HCT116 (cell line): Measurements from ENCODE around the gene KCNIP4. TPM values are rescaled to one million over a fixed set of nuclear protein-coding genes. Genes with fewer than 3 reads are reported as not detected.

Experiments
- ATAC-seq: fragments of 200-7000 bp; cut with Tn5 transposase; 2 replicates; pipeline ENCODE4 v1.9.1; 2020; ENCODE audit warnings: mild to moderate bottlenecking, moderate library complexity
- BruUV-seq: library from RNA; stranded (reverse); fragments of 400-500 nt; replicated peaks from 2 replicates; lab custom pipeline; 2021; lab: Mats Ljungman, UMichigan
- CTCF ChIA-PET: fragments of 300-600 bp; sonication (Branson Sonifier 250); formaldehyde crosslinking; loops from one replicate; lab custom pipeline; 2021; ENCODE audit warnings: antibody characterized with exemption; lab: Charles Lee
- POLR2A ChIA-PET: fragments of 300-600, 350-600 bp; sonication (Branson Sonifier 250); formaldehyde crosslinking; loops from one replicate; lab custom pipeline; 2021; ENCODE audit warnings: antibody characterized with exemption; lab: Charles Lee
- RAD21 ChIA-PET, 2 experiments: fragments of 300-600 bp; sonication (Branson Sonifier 250); formaldehyde crosslinking; loops; one replicate each; lab custom pipeline; 2023; ENCODE audit warnings: low total read pairs in 2 of 2; ENCODE audit not compliant: uncharacterized antibody in 2 of 2, unreplicated experiment in 2 of 2, low non-redundant PET in 1 of 2; lab: Charles Lee
- DNase-seq: peaks from one replicate; pipeline ENCODE4 v3.0.0-alpha.2; 2010; ENCODE audit warnings: low read depth, low spot score
- H2AFZ ChIP-seq: fragments of 200-600 bp; shearing (Covaris generic), sonication (generic); 2 replicates; pipeline ENCODE4 v1.6.1; 2017; ENCODE audit warnings: low read depth, mixed run types, mixed read lengths, antibody characterized with exemption, low read length; ENCODE audit not compliant: poor library complexity, severe bottlenecking
- H3K27ac ChIP-seq: 2 replicates; pipeline ENCODE4 v1.5.1; 2012; ENCODE audit warnings: low read depth, low read length
- H3K27me3 ChIP-seq: fragments of 200-600 bp; sonication (generic); 2 replicates; pipeline ENCODE4 v1.6.1; 2016; ENCODE audit warnings: mixed run types, low read length, mixed read lengths; ENCODE audit not compliant: insufficient read depth
- H3K36me3 ChIP-seq, 2 experiments: fragments of 200-500 bp in 1 of 2; fragments of 200-600 bp in 1 of 2; sonication (Bioruptor generic) in 1 of 2; sonication (generic) in 1 of 2; 2 replicates each; pipeline versions ENCODE4 v1.5.1 to v1.6.1; 2014 to 2016; ENCODE audit warnings: low read length in 2 of 2, inconsistent platforms in 1 of 2, mixed read lengths in 1 of 2, mixed run types in 1 of 2; ENCODE audit not compliant: insufficient read depth in 2 of 2, control insufficient read depth in 1 of 2
- H3K4me1 ChIP-seq, 2 experiments: fragments of 200-600 bp in 1 of 2; sonication (generic) in 1 of 2; 2 replicates each; pipeline versions ENCODE4 v1.5.1 to v1.6.1; 2012 to 2017; ENCODE audit warnings: low read length in 2 of 2, inconsistent platforms in 1 of 2, mild to moderate bottlenecking in 1 of 2, mixed read lengths in 1 of 2, mixed run types in 1 of 2, moderate library complexity in 1 of 2; ENCODE audit not compliant: insufficient read depth in 2 of 2, control insufficient read depth in 1 of 2
- H3K4me2 ChIP-seq: fragments of 200-600 bp; sonication (generic); 2 replicates; pipeline ENCODE4 v1.6.1; 2017; ENCODE audit warnings: mixed run types, low read length, mixed read lengths
- H3K4me3 ChIP-seq, 2 experiments: fragments of 200-600 bp in 1 of 2; sonication (generic) in 1 of 2; replicated peaks in 1 of 2; 2 replicates each; pipeline ENCODE4 v1.5.1; 2011 to 2016; ENCODE audit warnings: low read length in 2 of 2, control low read depth in 1 of 2, low read depth in 1 of 2, mild to moderate bottlenecking in 1 of 2, mixed read lengths in 1 of 2, mixed run types in 1 of 2
- H3K79me2 ChIP-seq: fragments of 200-600 bp; sonication (generic); 2 replicates; pipeline ENCODE4 v1.6.1; 2017; ENCODE audit warnings: mild to moderate bottlenecking, mixed run types, low read length, moderate library complexity, mixed read lengths; ENCODE audit not compliant: insufficient read depth
- H3K9ac ChIP-seq: fragments of 200-600 bp; sonication (generic); 2 replicates; pipeline ENCODE4 v1.6.1; 2016; ENCODE audit warnings: low read length, mixed read lengths
- H3K9me2 ChIP-seq: fragments of 200-600 bp; sonication (generic), shearing (Covaris generic); 2 replicates; pipeline ENCODE4 v1.6.1; 2017; ENCODE audit warnings: mixed run types, mild to moderate bottlenecking, moderate library complexity; ENCODE audit not compliant: insufficient read depth
- H3K9me3 ChIP-seq, 2 experiments: fragments of 200-500 bp in 1 of 2; fragments of 200-600 bp in 1 of 2; sonication (Bioruptor generic) in 1 of 2; sonication (generic) in 1 of 2; 2 replicates each; pipeline ENCODE4 v1.6.1; 2014 to 2017; ENCODE audit warnings: low read length in 2 of 2, mixed read lengths in 2 of 2, inconsistent platforms in 1 of 2, low read depth in 1 of 2, mild to moderate bottlenecking in 1 of 2, mixed run types in 1 of 2, moderate library complexity in 1 of 2; ENCODE audit not compliant: control insufficient read depth in 1 of 2, insufficient read depth in 1 of 2
- H4K20me1 ChIP-seq: fragments of 200-600 bp; sonication (generic), shearing (Covaris generic); 2 replicates; pipeline ENCODE4 v1.6.1; 2017; ENCODE audit warnings: mixed run types, mild to moderate bottlenecking, moderate library complexity; ENCODE audit not compliant: insufficient read depth
- CBX3 ChIP-seq: IDR thresholded peaks from 2 replicates; pipeline ENCODE4 v1.6.1; 2012; ENCODE audit warnings: low read depth
- CEBPB ChIP-seq: IDR thresholded peaks from 2 replicates; pipeline ENCODE4 v1.6.1; 2012; ENCODE audit warnings: low read depth
- ELF1 ChIP-seq: IDR thresholded peaks from 2 replicates; pipeline ENCODE4 v1.6.1; 2012; ENCODE audit warnings: low read depth, borderline replicate concordance
- EZH2 ChIP-seq: fragments of 200-600 bp; sonication (generic); IDR thresholded peaks from 2 replicates; pipeline ENCODE4 v1.6.1; 2017; ENCODE audit warnings: antibody characterized with exemption, mixed run types
- JUND ChIP-seq: IDR thresholded peaks from 2 replicates; pipeline ENCODE4 v1.6.1; 2012
- RAD21 ChIP-seq: IDR thresholded peaks from 2 replicates; pipeline ENCODE4 v1.6.1; 2012; ENCODE audit warnings: low read depth, mild to moderate bottlenecking
- SIN3A ChIP-seq: IDR thresholded peaks from 2 replicates; pipeline ENCODE4 v1.6.1; 2012; ENCODE audit warnings: low read depth
- SP1 ChIP-seq: IDR thresholded peaks from 2 replicates; pipeline ENCODE4 v1.6.1; 2012; ENCODE audit warnings: low read depth
- SRF ChIP-seq: IDR thresholded peaks from 2 replicates; pipeline ENCODE4 v1.6.1; 2012; ENCODE audit warnings: low read depth
- TCF7L2 ChIP-seq: IDR thresholded peaks from 2 replicates; pipeline ENCODE4 v1.7.0; 2011; ENCODE audit warnings: borderline replicate concordance, inconsistent platforms; ENCODE audit not compliant: insufficient read depth, insufficient read length; ENCODE audit errors: extremely low read depth
- YY1 ChIP-seq: IDR thresholded peaks from 2 replicates; pipeline ENCODE4 v1.6.1; 2011; ENCODE audit warnings: low read length, low read depth, moderate library complexity, mild to moderate bottlenecking; ENCODE audit not compliant: insufficient replicate concordance; ENCODE audit errors: extremely low read depth
- ZNF274 ChIP-seq: fragments of 200-500 bp; sonication (Bioruptor generic); IDR thresholded peaks from 2 replicates; pipeline ENCODE4 v1.6.1; 2014; ENCODE audit warnings: mild to moderate bottlenecking, low read depth, low read length, inconsistent platforms
- intact Hi-C: fragments of 100-400 bp; cut with micrococcal nuclease; formaldehyde crosslinking; loops from 2 replicates; pipeline ENCODE4 v1.10.0; 2022
- total RNA-seq: library from RNA; stranded (reverse); gene quantifications from one replicate; pipeline ENCODE4 v1.2.1, GENCODE V29; 2021; ENCODE audit not compliant: unreplicated experiment
- TF ChIP-seq, protein P1 (sequence below): IDR thresholded peaks from 2 replicates; pipeline ENCODE4 v1.6.1; 2011; ENCODE audit warnings: mild to moderate bottlenecking, low read length, moderate library complexity; ENCODE audit not compliant: insufficient replicate concordance; ENCODE audit errors: extremely low read depth
- TF ChIP-seq, protein P2 (sequence below), 3 experiments: fragments of 200-600 bp in 1 of 3; sonication (generic) in 1 of 3; IDR thresholded peaks in 2 of 3; conservative IDR thresholded peaks in 1 of 3; 2 replicates each; pipeline ENCODE4 v1.5.1; 2012 to 2017; ENCODE audit warnings: low read depth in 2 of 3, low read length in 2 of 3, antibody characterized with exemption in 1 of 3, borderline replicate concordance in 1 of 3, control low read depth in 1 of 3, mild to moderate bottlenecking in 1 of 3, mixed read lengths in 1 of 3, mixed run types in 1 of 3, moderate library complexity in 1 of 3; ENCODE audit not compliant: insufficient read depth in 1 of 3
- TF ChIP-seq, protein P3 (sequence below): IDR thresholded peaks from 2 replicates; pipeline ENCODE4 v1.6.1; 2012
- TF ChIP-seq, protein P4 (sequence below): IDR thresholded peaks from 2 replicates; pipeline ENCODE4 v1.6.1; 2012

The KCNIP4 gene
- total RNA-seq, 1 experiment from 2014 or later: not detected

DNA sequence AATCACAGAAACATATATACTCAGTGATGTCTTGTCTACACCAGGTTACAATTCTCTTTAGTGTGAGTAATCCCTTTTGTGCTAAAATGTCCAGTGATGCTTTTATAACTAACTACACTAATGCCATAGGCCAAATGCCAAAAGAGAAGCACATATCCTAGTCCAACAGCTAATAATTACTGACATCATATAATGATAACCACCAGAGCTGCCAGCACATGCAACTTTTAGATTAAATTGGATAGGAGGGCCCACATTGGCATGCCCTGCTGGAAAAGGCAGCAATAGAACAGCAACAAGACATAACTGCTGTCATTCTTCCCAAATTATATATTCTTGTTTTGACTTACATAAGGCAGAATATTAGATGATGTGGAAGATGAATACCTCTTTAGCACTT, 238.8 kb downstream of the KCNIP4 start (continued):
- no peak for TF ChIP-seq JUND
- no peak for TF ChIP-seq CBX3
- no peak for TF ChIP-seq SP1
- no peak for TF ChIP-seq ELF1
- TF ChIP-seq EZH2: no peak
- no peak for TF ChIP-seq TCF7L2

DNA sequence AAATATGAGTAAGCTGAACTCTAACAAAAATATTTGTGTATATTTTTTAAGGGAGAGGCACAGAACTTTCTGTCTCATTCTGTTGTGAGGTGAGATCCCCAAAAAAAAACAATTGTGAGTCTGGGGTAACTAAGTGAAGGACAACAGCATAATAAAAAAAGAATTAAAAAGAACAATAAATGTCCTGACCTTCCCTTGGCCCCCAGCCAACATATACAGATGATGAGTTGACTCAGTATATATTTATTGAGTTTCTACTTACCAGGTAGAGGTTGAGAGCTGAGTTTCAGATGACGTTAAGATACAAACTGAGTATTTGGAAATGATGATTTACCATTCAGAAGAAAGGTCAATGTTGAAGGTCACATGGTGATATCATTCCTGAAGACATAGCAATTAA, 239.5 kb downstream of the KCNIP4 start:
- H3K79me2 ChIP-seq: no peaks in the 10 kb centered on the region
- H3K4me2 ChIP-seq: no peak overlapping the region
- TF ChIP-seq, protein P1, sequence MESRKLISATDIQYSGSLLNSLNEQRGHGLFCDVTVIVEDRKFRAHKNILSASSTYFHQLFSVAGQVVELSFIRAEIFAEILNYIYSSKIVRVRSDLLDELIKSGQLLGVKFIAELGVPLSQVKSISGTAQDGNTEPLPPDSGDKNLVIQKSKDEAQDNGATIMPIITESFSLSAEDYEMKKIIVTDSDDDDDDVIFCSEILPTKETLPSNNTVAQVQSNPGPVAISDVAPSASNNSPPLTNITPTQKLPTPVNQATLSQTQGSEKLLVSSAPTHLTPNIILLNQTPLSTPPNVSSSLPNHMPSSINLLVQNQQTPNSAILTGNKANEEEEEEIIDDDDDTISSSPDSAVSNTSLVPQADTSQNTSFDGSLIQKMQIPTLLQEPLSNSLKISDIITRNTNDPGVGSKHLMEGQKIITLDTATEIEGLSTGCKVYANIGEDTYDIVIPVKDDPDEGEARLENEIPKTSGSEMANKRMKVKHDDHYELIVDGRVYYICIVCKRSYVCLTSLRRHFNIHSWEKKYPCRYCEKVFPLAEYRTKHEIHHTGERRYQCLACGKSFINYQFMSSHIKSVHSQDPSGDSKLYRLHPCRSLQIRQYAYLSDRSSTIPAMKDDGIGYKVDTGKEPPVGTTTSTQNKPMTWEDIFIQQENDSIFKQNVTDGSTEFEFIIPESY: no peak
- no peak for TF ChIP-seq JUND
- TF ChIP-seq, protein P2, sequence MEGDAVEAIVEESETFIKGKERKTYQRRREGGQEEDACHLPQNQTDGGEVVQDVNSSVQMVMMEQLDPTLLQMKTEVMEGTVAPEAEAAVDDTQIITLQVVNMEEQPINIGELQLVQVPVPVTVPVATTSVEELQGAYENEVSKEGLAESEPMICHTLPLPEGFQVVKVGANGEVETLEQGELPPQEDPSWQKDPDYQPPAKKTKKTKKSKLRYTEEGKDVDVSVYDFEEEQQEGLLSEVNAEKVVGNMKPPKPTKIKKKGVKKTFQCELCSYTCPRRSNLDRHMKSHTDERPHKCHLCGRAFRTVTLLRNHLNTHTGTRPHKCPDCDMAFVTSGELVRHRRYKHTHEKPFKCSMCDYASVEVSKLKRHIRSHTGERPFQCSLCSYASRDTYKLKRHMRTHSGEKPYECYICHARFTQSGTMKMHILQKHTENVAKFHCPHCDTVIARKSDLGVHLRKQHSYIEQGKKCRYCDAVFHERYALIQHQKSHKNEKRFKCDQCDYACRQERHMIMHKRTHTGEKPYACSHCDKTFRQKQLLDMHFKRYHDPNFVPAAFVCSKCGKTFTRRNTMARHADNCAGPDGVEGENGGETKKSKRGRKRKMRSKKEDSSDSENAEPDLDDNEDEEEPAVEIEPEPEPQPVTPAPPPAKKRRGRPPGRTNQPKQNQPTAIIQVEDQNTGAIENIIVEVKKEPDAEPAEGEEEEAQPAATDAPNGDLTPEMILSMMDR (IDR thresholded peaks at IDR 0.05 in 2 of 3, conservative IDR thresholded peaks at IDR 0.05 in 1 of 3; ENCODE audit: borderline replicate concordance in 1 of 3, insufficient read depth in 1 of 3, low read depth in 2 of 3, low read length in 2 of 3): no peak
- TF ChIP-seq, protein P3, sequence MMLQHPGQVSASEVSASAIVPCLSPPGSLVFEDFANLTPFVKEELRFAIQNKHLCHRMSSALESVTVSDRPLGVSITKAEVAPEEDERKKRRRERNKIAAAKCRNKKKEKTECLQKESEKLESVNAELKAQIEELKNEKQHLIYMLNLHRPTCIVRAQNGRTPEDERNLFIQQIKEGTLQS: no peak
- TF ChIP-seq ELF1: no peak
- TF ChIP-seq RAD21: no peak
- TF ChIP-seq ZNF274: no peak
- TF ChIP-seq SRF: no peak
- no peak for TF ChIP-seq YY1
- TF ChIP-seq, protein P4, sequence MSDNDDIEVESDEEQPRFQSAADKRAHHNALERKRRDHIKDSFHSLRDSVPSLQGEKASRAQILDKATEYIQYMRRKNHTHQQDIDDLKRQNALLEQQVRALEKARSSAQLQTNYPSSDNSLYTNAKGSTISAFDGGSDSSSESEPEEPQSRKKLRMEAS: no peak
- no peak for TF ChIP-seq SIN3A
- no peak for TF ChIP-seq CEBPB
- DNase-seq (no peak), ATAC-seq (no peak)
- CTCF ChIA-PET: no interaction called here
- RAD21 ChIA-PET: no interaction called here
- H3K9me3 ChIP-seq: no peaks in the 10 kb centered on the region; a peak in 2 of 4 replicates
- H2AFZ ChIP-seq: no peak overlapping the region
- no peaks in the 10 kb centered on the region for H3K9me2 ChIP-seq
- no TSS peak for BruUV-seq
- H3K27me3 ChIP-seq: no peaks in the 10 kb centered on the region
- no peaks in the 10 kb centered on the region for H3K36me3 ChIP-seq
- POLR2A ChIA-PET: no interaction called here
- intact Hi-C loops: no loop called here
- H3K4me3 ChIP-seq: no peak overlapping the region
- H3K9ac ChIP-seq: no peak overlapping the region
- no peak overlapping the region for H3K27ac ChIP-seq
- H4K20me1 ChIP-seq: no peaks in the 10 kb centered on the region
- H3K4me1 ChIP-seq: no peaks in the 10 kb centered on the region
